Keratinocyte (primary cell): ENCODE data around the gene ENTREP1. TPM values are rescaled to one million over a fixed set of nuclear protein-coding genes. Genes with fewer than 3 reads are reported as not detected.
A peak's percentile ranks its signal among the peaks of the same experiment; 100 is the strongest.

Experiments used
- DNase-seq: peaks from one replicate; pipeline ENCODE4 v3.0.0-alpha.2; 2011; ENCODE audit warnings: low read depth, missing footprints, low spot score
- FAIRE-seq: peaks from 2 replicates; lab custom pipeline; 2011; peaks lifted over from hg19 to GRCh38; lab: Jason Lieb, UNC
- H2AFZ ChIP-seq: 2 replicates; pipeline ENCODE4 v1.6.0; 2012; ENCODE audit warnings: low read length, control low read depth, inconsistent platforms; ENCODE audit not compliant: control insufficient read depth
- H3K27ac ChIP-seq: 2 replicates; pipeline ENCODE4 v1.5.1; 2011; ENCODE audit warnings: low read length; ENCODE audit not compliant: control insufficient read depth, insufficient read depth
- H3K27me3 ChIP-seq: 3 replicates; pipeline ENCODE4 v1.6.0; 2011; ENCODE audit warnings: low read length; ENCODE audit not compliant: control insufficient read depth, insufficient read depth; ENCODE audit errors: extremely low read depth
- H3K36me3 ChIP-seq, 2 experiments: 2 replicates in 1 of 2; 3 replicates in 1 of 2; pipeline ENCODE4 v1.5.1; 2011; ENCODE audit warnings: low read length in 2 of 2, mild to moderate bottlenecking in 1 of 2; ENCODE audit not compliant: control insufficient read depth in 2 of 2, insufficient read depth in 2 of 2; ENCODE audit errors: extremely low read depth in 1 of 2
- H3K4me1 ChIP-seq: 3 replicates; pipeline ENCODE4 v1.5.1; 2011; ENCODE audit warnings: low read length; ENCODE audit not compliant: control insufficient read depth, insufficient read depth; ENCODE audit errors: extremely low read depth
- H3K4me2 ChIP-seq: 3 replicates; pipeline ENCODE4 v1.6.0; 2011; ENCODE audit warnings: low read depth, low read length; ENCODE audit not compliant: control insufficient read depth, insufficient read depth; ENCODE audit errors: extremely low read depth
- H3K4me3 ChIP-seq, 3 experiments: fragments of 200-600 bp in 1 of 3; sonication (generic) in 1 of 3; 2 replicates in 2 of 3; 3 replicates in 1 of 3; pipeline ENCODE4 v1.5.1; 2011 to 2016; ENCODE audit warnings: low read length in 3 of 3, mild to moderate bottlenecking in 3 of 3, control low read depth in 2 of 3, inconsistent platforms in 1 of 3, low read depth in 1 of 3, mixed read lengths in 1 of 3, mixed run types in 1 of 3, moderate library complexity in 1 of 3; ENCODE audit not compliant: control insufficient read depth in 2 of 3, insufficient read depth in 2 of 3; ENCODE audit errors: extremely low read depth in 1 of 3
- H3K79me2 ChIP-seq: 2 replicates; pipeline ENCODE4 v1.6.0; 2012; ENCODE audit warnings: low read length; ENCODE audit not compliant: control insufficient read depth, insufficient read depth
- H3K9ac ChIP-seq: 3 replicates; pipeline ENCODE4 v1.6.0; 2011; ENCODE audit warnings: low read length; ENCODE audit not compliant: control insufficient read depth, insufficient read depth; ENCODE audit errors: extremely low read depth
- H3K9me1 ChIP-seq: 3 replicates; pipeline ENCODE4 v1.6.0; 2011; ENCODE audit warnings: low read length; ENCODE audit not compliant: control insufficient read depth, insufficient read depth; ENCODE audit errors: extremely low read depth
- H3K9me3 ChIP-seq: 2 replicates; pipeline ENCODE4 v1.5.1; 2012; ENCODE audit warnings: low read depth, low read length; ENCODE audit not compliant: control insufficient read depth
- H4K20me1 ChIP-seq: 3 replicates; pipeline ENCODE4 v1.6.0; 2011; ENCODE audit warnings: low read length; ENCODE audit not compliant: control insufficient read depth, insufficient read depth; ENCODE audit errors: extremely low read depth
- EZH2 ChIP-seq: IDR thresholded peaks from one replicate; pipeline ENCODE4 v1.6.1; 2012; ENCODE audit warnings: inconsistent platforms, mild to moderate bottlenecking, low read length, moderate library complexity
- dilution Hi-C: fragments of 300-500 bp; cut with MboI; formaldehyde crosslinking; loops from one replicate; pipeline ENCODE4 v1.7.0; 2020; ENCODE audit warnings: low sequenced_read_pairs; ENCODE audit not compliant: extremely low pct_ligation_motif_present
- polyA plus RNA-seq, 5 experiments: library from polyadenylated mRNA; depleted of rRNA in 3 of 5; stranded (reverse) in 3 of 5; stranded (forward) in 1 of 5; unstranded in 1 of 5; fragments of >200 nt; gene quantifications; 1 replicate in 1 of 5; 2 replicates in 3 of 5; 3 replicates in 1 of 5; pipeline versions ENCODE4 v1.2.1 to v1.2.3, GENCODE V29; 2011 to 2012; ENCODE audit warnings: missing spikeins in 2 of 5, low read depth in 1 of 5, low replicate concordance in 1 of 5
- TF ChIP-seq, protein P1 (sequence below), 3 experiments: IDR thresholded peaks in 1 of 3; conservative IDR thresholded peaks in 1 of 3; optimal IDR thresholded peaks in 1 of 3; 2 replicates in 2 of 3; 3 replicates in 1 of 3; pipeline versions ENCODE3 to v1.5.1; 2011; ENCODE audit warnings: low read length in 3 of 3, mild to moderate bottlenecking in 3 of 3, moderate library complexity in 2 of 3, control low read depth in 1 of 3, inconsistent platforms in 1 of 3; ENCODE audit not compliant: insufficient read depth in 2 of 3; ENCODE audit errors: extremely low read depth in 1 of 3

ENTREP1 gene
- polyA plus RNA-seq, 1 donor (not counting 4 experiments of a cell fraction or from before 2014, with no cell fraction given), result 0.52 TPM

DNA sequence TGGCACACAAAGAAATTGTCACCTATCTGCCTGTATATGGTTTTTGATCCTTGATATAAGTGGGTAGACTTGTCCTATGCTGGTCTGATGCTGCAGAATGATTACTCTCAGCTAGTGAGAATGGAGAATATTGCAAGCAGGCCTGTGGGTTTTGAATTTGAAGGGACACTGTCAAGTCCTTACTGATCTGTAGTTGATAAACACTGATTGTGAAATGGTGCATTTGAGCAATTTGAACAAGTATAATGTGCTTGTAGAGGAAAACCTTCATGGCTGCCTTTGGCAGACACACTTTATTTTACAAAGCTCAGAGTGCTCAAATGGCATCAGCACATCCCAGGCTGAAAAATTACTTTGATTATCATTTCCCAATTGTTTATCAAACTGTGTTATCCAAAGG lies 9.3 kb downstream of the ENTREP1 start:
- Histone ChIP-seq H3K27me3 (no peaks in the 10 kb centered on the region), H2AFZ (no peak overlapping the region), H3K4me2 (no peak overlapping the region), H3K9ac (no peak overlapping the region), H4K20me1 (no peaks in the 10 kb centered on the region), H3K4me1 (peaks cover 22% of the 10 kb centered on the region), H3K9me3 (no peaks in the 10 kb centered on the region), H3K27ac (no peak overlapping the region), H3K79me2 (no peaks in the 10 kb centered on the region), H3K9me1 (no peaks in the 10 kb centered on the region), H3K36me3 (no peaks in the 10 kb centered on the region), H3K4me3 (no peak overlapping the region)
- DNase-seq (no peak), FAIRE-seq (peak; percentile 55)
- dilution Hi-C loops, result no loop called here
- TF ChIP-seq, protein P1, sequence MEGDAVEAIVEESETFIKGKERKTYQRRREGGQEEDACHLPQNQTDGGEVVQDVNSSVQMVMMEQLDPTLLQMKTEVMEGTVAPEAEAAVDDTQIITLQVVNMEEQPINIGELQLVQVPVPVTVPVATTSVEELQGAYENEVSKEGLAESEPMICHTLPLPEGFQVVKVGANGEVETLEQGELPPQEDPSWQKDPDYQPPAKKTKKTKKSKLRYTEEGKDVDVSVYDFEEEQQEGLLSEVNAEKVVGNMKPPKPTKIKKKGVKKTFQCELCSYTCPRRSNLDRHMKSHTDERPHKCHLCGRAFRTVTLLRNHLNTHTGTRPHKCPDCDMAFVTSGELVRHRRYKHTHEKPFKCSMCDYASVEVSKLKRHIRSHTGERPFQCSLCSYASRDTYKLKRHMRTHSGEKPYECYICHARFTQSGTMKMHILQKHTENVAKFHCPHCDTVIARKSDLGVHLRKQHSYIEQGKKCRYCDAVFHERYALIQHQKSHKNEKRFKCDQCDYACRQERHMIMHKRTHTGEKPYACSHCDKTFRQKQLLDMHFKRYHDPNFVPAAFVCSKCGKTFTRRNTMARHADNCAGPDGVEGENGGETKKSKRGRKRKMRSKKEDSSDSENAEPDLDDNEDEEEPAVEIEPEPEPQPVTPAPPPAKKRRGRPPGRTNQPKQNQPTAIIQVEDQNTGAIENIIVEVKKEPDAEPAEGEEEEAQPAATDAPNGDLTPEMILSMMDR (optimal IDR thresholded peaks at IDR 0.05 in 1 of 3, IDR thresholded peaks at IDR 0.05 in 1 of 3, conservative IDR thresholded peaks at IDR 0.05 in 1 of 3; ENCODE audit: extremely low read depth in 1 of 3, insufficient read depth in 2 of 3, low read length in 3 of 3), result no peak
- no peak for TF ChIP-seq EZH2

DNA sequence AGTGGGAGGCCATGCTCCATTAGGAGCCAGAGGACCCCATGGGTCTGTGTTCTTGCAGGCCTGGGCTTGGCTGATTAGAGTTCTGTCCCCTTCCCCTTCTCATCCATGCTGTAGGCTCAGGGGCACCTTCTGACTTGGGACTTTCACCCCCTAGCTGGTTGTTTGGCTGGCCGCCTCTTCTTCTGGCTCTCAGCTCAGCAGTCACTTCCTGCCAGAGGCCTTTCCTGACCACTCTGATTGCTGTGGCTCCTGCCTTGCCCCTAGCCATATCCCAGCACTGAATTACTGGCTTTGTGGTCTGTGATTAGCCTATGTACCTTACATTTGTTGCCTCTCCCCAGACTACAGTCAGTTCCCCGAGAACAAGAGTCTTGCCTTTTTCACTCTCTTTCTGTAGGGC lies 14.6 kb downstream of the ENTREP1 start:
- H3K27ac ChIP-seq, result no peak overlapping the region
- DNase-seq (no peak), FAIRE-seq (no peak)
- no peak overlapping the region for H3K4me3 ChIP-seq
- dilution Hi-C loops, result no loop called here
- no peak for TF ChIP-seq EZH2
- TF ChIP-seq, protein P1 (optimal IDR thresholded peaks at IDR 0.05 in 1 of 3, IDR thresholded peaks at IDR 0.05 in 1 of 3, conservative IDR thresholded peaks at IDR 0.05 in 1 of 3; ENCODE audit: extremely low read depth in 1 of 3, insufficient read depth in 2 of 3, low read length in 3 of 3), result no peak
- H3K9ac ChIP-seq, result no peak overlapping the region
- no peaks in the 10 kb centered on the region for H3K36me3 ChIP-seq
- no peaks in the 10 kb centered on the region for H3K79me2 ChIP-seq
- no peak overlapping the region for H3K4me2 ChIP-seq
- H3K4me1 ChIP-seq, result no peaks in the 10 kb centered on the region
- H3K9me3 ChIP-seq, result no peaks in the 10 kb centered on the region
- H3K27me3 ChIP-seq, result no peaks in the 10 kb centered on the region
- H3K9me1 ChIP-seq, result no peaks in the 10 kb centered on the region
- no peaks in the 10 kb centered on the region for H4K20me1 ChIP-seq
- no peak overlapping the region for H2AFZ ChIP-seq
